Activated T-helper 1 cell treated with anti-CD3 and anti-CD28 coated beads, Interleukin-12 subunit alpha, Interleukin-12 subunit beta, Interleukin-2, Interleukin-4 antibody, amounts not matched to agents 30 ng/mL and 10 ng/mL and 1 ng/mL, durations not matched to agents 14 hours and 24 hours and 36 hours (primary cell): ENCODE results near the gene CCDC57. TPM values are rescaled to one million over a fixed set of nuclear protein-coding genes. Genes with fewer than 3 reads are reported as not detected.
"Not testable (repeated sequence)": the region's sequence is repeated elsewhere in the genome, so short reads cannot be mapped to it uniquely, and the experiment has no call there.

Source experiments
- DNase-seq: peaks from one replicate; pipeline ENCODE4 v3.0.0; 2021; ENCODE audit warnings: low spot score
- H3K27ac Mint-ChIP-seq: one replicate; pipeline ENCODE4 v1.8.0; 2021; ENCODE audit warnings: mild to moderate bottlenecking, mixed read lengths
- H3K27me3 Mint-ChIP-seq: one replicate; pipeline ENCODE4 v1.8.0; 2022; ENCODE audit warnings: mild to moderate bottlenecking, moderate library complexity, mixed read lengths; ENCODE audit not compliant: insufficient read depth
- H3K36me3 Mint-ChIP-seq: one replicate; pipeline ENCODE4 v1.8.0; 2021; ENCODE audit warnings: low read depth, mixed read lengths
- H3K4me1 Mint-ChIP-seq: one replicate; pipeline ENCODE4 v1.8.0; 2021; ENCODE audit warnings: low read depth, mixed read lengths
- H3K4me3 Mint-ChIP-seq: one replicate; pipeline ENCODE4 v1.8.0; 2021; ENCODE audit warnings: mild to moderate bottlenecking, moderate library complexity, mixed read lengths
- H3K9me3 Mint-ChIP-seq: one replicate; pipeline ENCODE4 v1.8.0; 2021; ENCODE audit warnings: mixed read lengths
- intact Hi-C: fragments of 100-400 bp; cut with micrococcal nuclease; formaldehyde crosslinking; loops from one replicate; pipeline ENCODE4 v1.15.1; 2024
- total RNA-seq: library from RNA; stranded (reverse); gene quantifications from 2 replicates; pipeline ENCODE4 v1.2.3, GENCODE V29; 2022

The CCDC57 gene
- total RNA-seq, 1 donor from 2014 or later: 60.8 TPM

- Mint-ChIP-seq H3K9me3 (no peaks in the 10 kb centered on the region), H3K27me3 (peaks cover 2% of the 10 kb centered on the region), H3K4me3 (peak overlapping the region; percentile 79), H3K27ac (peak overlapping the region; percentile 91), H3K4me1 (peaks cover 42% of the 10 kb centered on the region), H3K36me3 (no peaks in the 10 kb centered on the region)
- intact Hi-C loops: no loop called here
- DNase-seq: peak; percentile 30
Measured at GRCh38 chr17:82213251-82214011, 789 bp upstream of the CCDC57 start.

GRCh38 chr17:82210655-82211054, 2.0 kb downstream of the CCDC57 start:
- DNase-seq, intact Hi-C loops: not testable (repeated sequence)
- H3K4me3 Mint-ChIP-seq: peak overlapping the region; percentile 26

GRCh38 chr17:82205720-82206508, 6.7 kb downstream of the CCDC57 start:
- peak overlapping the region; percentile 94 for H3K27ac Mint-ChIP-seq
- DNase-seq: peak; percentile 73
- peaks cover 6% of the 10 kb centered on the region for H3K36me3 Mint-ChIP-seq
- H3K4me3 Mint-ChIP-seq: peak overlapping the region; percentile 63
- peaks cover 53% of the 10 kb centered on the region for H3K4me1 Mint-ChIP-seq
- H3K27me3 Mint-ChIP-seq: no peaks in the 10 kb centered on the region
- intact Hi-C loops: loop anchor here (1.0 to 10.0 kb wide), 3 partner anchors 22 to 115 kb away; no protein-coding TSS in a partner anchor
- no peaks in the 10 kb centered on the region for H3K9me3 Mint-ChIP-seq

More at GRCh38 chr17:82210655-82211054, 2.0 kb downstream of the CCDC57 start:
- peaks cover 47% of the 10 kb centered on the region for H3K4me1 Mint-ChIP-seq
- not testable (repeated sequence) for H3K27ac Mint-ChIP-seq, H3K36me3 Mint-ChIP-seq, H3K27me3 Mint-ChIP-seq, H3K9me3 Mint-ChIP-seq

- no peak for DNase-seq
- peaks cover 60% of the 10 kb centered on the region for H3K4me1 Mint-ChIP-seq
- H3K36me3 Mint-ChIP-seq: peaks cover 6% of the 10 kb centered on the region
- H3K4me3 Mint-ChIP-seq: peak overlapping the region; percentile 63
- H3K9me3 Mint-ChIP-seq: no peaks in the 10 kb centered on the region
- H3K27me3 Mint-ChIP-seq: no peaks in the 10 kb centered on the region
- H3K27ac Mint-ChIP-seq: peak overlapping the region; percentile 94
- intact Hi-C loops: loop anchor here (10.0 kb wide), 1 partner anchor 80 kb away; no protein-coding TSS in a partner anchor
Measured at GRCh38 chr17:82204831-82205719, 7.6 kb downstream of the CCDC57 start.

GRCh38 chr17:82203920-82204319, 8.7 kb downstream of the CCDC57 start:
- H3K9me3 Mint-ChIP-seq: no peaks in the 10 kb centered on the region
- H3K4me3 Mint-ChIP-seq: no peak overlapping the region
- intact Hi-C loops: loop anchor here (10.0 kb wide), 1 partner anchor 79 kb away; no protein-coding TSS in a partner anchor
- H3K27ac Mint-ChIP-seq: no peak overlapping the region
- peaks cover 2% of the 10 kb centered on the region for H3K27me3 Mint-ChIP-seq
- peaks cover 6% of the 10 kb centered on the region for H3K36me3 Mint-ChIP-seq
- H3K4me1 Mint-ChIP-seq: peaks cover 64% of the 10 kb centered on the region
- DNase-seq: no peak

GRCh38 chr17:82202981-82203380, 9.7 kb downstream of the CCDC57 start:
- H3K36me3 Mint-ChIP-seq: peaks cover 13% of the 10 kb centered on the region
- no peak overlapping the region for H3K4me3 Mint-ChIP-seq
- no peak for DNase-seq
- intact Hi-C loops: loop anchor here (10.0 kb wide), 1 partner anchor 78 kb away; no protein-coding TSS in a partner anchor
- peaks cover 2% of the 10 kb centered on the region for H3K27me3 Mint-ChIP-seq
- peaks cover 70% of the 10 kb centered on the region for H3K4me1 Mint-ChIP-seq
- H3K27ac Mint-ChIP-seq: no peak overlapping the region
- no peaks in the 10 kb centered on the region for H3K9me3 Mint-ChIP-seq

- Mint-ChIP-seq H3K36me3 (peaks cover 18% of the 10 kb centered on the region), H3K27ac (no peak overlapping the region), H3K4me3 (no peak overlapping the region), H3K4me1 (peaks cover 69% of the 10 kb centered on the region), H3K27me3 (peaks cover 2% of the 10 kb centered on the region), H3K9me3 (no peaks in the 10 kb centered on the region)
- no peak for DNase-seq
- intact Hi-C loops: loop anchor here (10.0 kb wide), 1 partner anchor 77 kb away; no protein-coding TSS in a partner anchor
Measured at GRCh38 chr17:82201498-82201910, 11.1 kb downstream of the CCDC57 start.

- Mint-ChIP-seq H3K4me1 (peaks cover 63% of the 10 kb centered on the region), H3K4me3 (peak overlapping the region; percentile 37), H3K27ac (peak overlapping the region; percentile 77), H3K36me3 (peaks cover 22% of the 10 kb centered on the region), H3K27me3 (peaks cover 2% of the 10 kb centered on the region), H3K9me3 (no peaks in the 10 kb centered on the region)
- intact Hi-C loops: loop anchor here (10.0 kb wide), 1 partner anchor 76 kb away; no protein-coding TSS in a partner anchor
- DNase-seq: peak; percentile 60
Measured at GRCh38 chr17:82200743-82201497, 11.7 kb downstream of the CCDC57 start.

GRCh38 chr17:82200135-82200534, 12.5 kb downstream of the CCDC57 start:
- no peaks in the 10 kb centered on the region for H3K9me3 Mint-ChIP-seq
- H3K27ac Mint-ChIP-seq: peak overlapping the region; percentile 77
- intact Hi-C loops: loop anchor here (10.0 kb wide), 1 partner anchor 75 kb away; no protein-coding TSS in a partner anchor
- H3K27me3 Mint-ChIP-seq: peaks cover 2% of the 10 kb centered on the region
- no peak for DNase-seq
- peak overlapping the region; percentile 37 for H3K4me3 Mint-ChIP-seq
- peaks cover 28% of the 10 kb centered on the region for H3K36me3 Mint-ChIP-seq
- H3K4me1 Mint-ChIP-seq: peaks cover 55% of the 10 kb centered on the region

GRCh38 chr17:82199496-82199895, 13.1 kb downstream of the CCDC57 start:
- Mint-ChIP-seq H3K4me1 (peaks cover 50% of the 10 kb centered on the region), H3K36me3 (peaks cover 29% of the 10 kb centered on the region), H3K9me3 (no peaks in the 10 kb centered on the region), H3K4me3 (no peak overlapping the region), H3K27me3 (peaks cover 2% of the 10 kb centered on the region), H3K27ac (peak overlapping the region; percentile 52)
- intact Hi-C loops: no loop called here
- DNase-seq: no peak

GRCh38 chr17:82198092-82198491, 14.6 kb downstream of the CCDC57 start:
- peak overlapping the region; percentile 59 for H3K4me3 Mint-ChIP-seq
- H3K27me3 Mint-ChIP-seq: peaks cover 2% of the 10 kb centered on the region

More at GRCh38 chr17:82198092-82198491, 14.6 kb downstream of the CCDC57 start:
- peaks cover 38% of the 10 kb centered on the region for H3K36me3 Mint-ChIP-seq
- DNase-seq: peak; percentile 28
- no peaks in the 10 kb centered on the region for H3K9me3 Mint-ChIP-seq
- intact Hi-C loops: no loop called here
- peak overlapping the region; percentile 59 for H3K27ac Mint-ChIP-seq
- peaks cover 55% of the 10 kb centered on the region for H3K4me1 Mint-ChIP-seq
